OCI-M2 (cell line): ENCODE results near the gene TMEM52.

Source experiments
- DNase-seq: peaks from one replicate; lab custom pipeline; 2025; ENCODE audit not compliant: unreplicated experiment; lab: John Stamatoyannopoulos, UW

Gene TMEM52

DNA sequence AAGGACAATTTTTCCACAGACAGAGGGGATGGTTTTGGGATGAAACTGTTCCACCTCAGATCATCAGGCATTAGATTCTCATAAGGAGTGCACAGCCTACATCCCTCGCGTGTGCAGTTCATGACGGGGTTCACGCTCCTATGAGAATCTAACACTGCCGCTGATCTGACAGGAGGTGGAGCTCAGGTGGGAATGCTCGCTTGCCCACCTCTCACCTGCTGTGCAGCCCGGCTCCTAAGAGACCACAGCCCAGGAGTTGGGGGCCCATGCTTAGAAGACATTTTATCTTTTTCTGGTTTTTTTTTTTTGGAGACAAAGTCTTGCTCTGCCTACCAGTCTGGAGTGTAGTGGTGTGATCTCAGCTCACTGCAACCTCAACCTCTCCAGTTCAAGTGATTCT, 44.2 kb downstream of the TMEM52 start:
- no peak for DNase-seq

- no peak for DNase-seq
These were observed 45.9 kb downstream of the TMEM52 start for GRCh38 chr1:1873186-1873585.

DNA sequence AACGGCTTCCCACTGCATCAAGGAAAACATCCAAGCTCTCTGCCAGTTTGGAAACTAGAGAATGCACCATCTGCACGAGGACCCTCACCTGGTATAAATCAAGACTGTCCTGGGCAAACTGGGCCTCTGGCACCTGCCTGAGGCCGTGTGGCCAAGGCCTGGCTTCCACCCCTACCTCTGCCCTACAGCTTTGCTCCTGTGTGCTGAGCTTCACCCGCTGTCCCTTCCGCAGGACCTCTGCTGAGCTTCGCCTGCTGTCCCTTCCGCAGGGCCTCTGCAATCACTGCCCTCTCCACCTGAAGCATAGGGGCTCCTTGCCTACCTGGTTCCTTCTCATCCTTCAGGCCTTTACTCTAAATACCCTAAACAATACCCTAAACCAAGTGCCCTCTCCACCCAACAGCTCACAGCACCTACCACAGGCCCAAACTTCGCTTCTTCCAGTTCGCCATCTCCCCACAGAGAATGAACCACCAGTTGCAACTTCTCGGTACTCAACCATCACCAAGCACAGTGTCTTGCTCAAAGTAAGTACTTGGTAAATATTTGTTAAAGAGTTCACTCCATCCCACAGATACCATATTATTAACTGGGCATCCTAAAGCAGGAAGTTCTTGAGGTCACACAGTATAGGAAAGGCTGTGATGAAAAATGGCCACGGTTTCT, 46.6 kb downstream of the TMEM52 start:
- DNase-seq = no peak

GRCh38 chr1:1869469-1869868, 49.6 kb downstream of the TMEM52 start:
- DNase-seq = no peak
